GM23248 (cell line): Measurements from ENCODE around the gene RPL13A. TPM values are rescaled to one million over a fixed set of nuclear protein-coding genes. Genes with fewer than 3 reads are reported as not detected.

Source experiments
- DNase-seq: peaks from one replicate; pipeline ENCODE4 v3.0.0-alpha.2; 2015
- H2AFZ ChIP-seq: fragments of 200-600 bp; sonication (generic); 2 replicates; pipeline ENCODE4 v1.6.1; 2016; ENCODE audit warnings: antibody characterized with exemption
- H3F3A ChIP-seq: fragments of 200-600 bp; sonication (generic); 2 replicates; pipeline ENCODE4 v1.6.1; 2016; ENCODE audit warnings: mild to moderate bottlenecking, antibody characterized with exemption, mixed run types; ENCODE audit not compliant: insufficient read depth
- H3K27ac ChIP-seq: fragments of 200-600 bp; sonication (generic); 2 replicates; pipeline ENCODE4 v1.5.1; 2016; ENCODE audit warnings: mild to moderate bottlenecking
- H3K27me3 ChIP-seq: fragments of 200-600 bp; sonication (generic); replicated peaks from 2 replicates; pipeline ENCODE4 v1.6.1; 2016; ENCODE audit warnings: mild to moderate bottlenecking; ENCODE audit not compliant: insufficient read depth
- H3K36me3 ChIP-seq: fragments of 200-600 bp; sonication (generic); 2 replicates; pipeline ENCODE4 v1.6.1; 2016; ENCODE audit warnings: low read depth, mild to moderate bottlenecking
- H3K4me1 ChIP-seq: fragments of 200-600 bp; sonication (generic); 2 replicates; pipeline ENCODE4 v1.6.1; 2016; ENCODE audit warnings: mild to moderate bottlenecking; ENCODE audit not compliant: insufficient read depth
- H3K4me2 ChIP-seq: fragments of 200-600 bp; sonication (generic); one replicate; pipeline ENCODE4 v1.6.1; 2016; ENCODE audit warnings: mild to moderate bottlenecking; ENCODE audit not compliant: unreplicated experiment
- H3K4me3 ChIP-seq: fragments of 200-600 bp; sonication (generic); 2 replicates; pipeline ENCODE4 v1.5.1; 2016; ENCODE audit warnings: mild to moderate bottlenecking
- H3K79me2 ChIP-seq: fragments of 200-600 bp; sonication (generic); 2 replicates; pipeline ENCODE4 v1.6.1; 2016; ENCODE audit warnings: mild to moderate bottlenecking; ENCODE audit not compliant: insufficient read depth
- H3K9ac ChIP-seq: fragments of 200-600 bp; sonication (generic); 2 replicates; pipeline ENCODE4 v1.6.1; 2016; ENCODE audit warnings: mild to moderate bottlenecking
- H3K9me2 ChIP-seq: fragments of 200-600 bp; sonication (generic); 2 replicates; pipeline ENCODE4 v1.6.1; 2016; ENCODE audit warnings: mixed run types, mild to moderate bottlenecking, moderate library complexity; ENCODE audit not compliant: insufficient read depth
- H3K9me3 ChIP-seq: fragments of 200-600 bp; sonication (generic); one replicate; pipeline ENCODE4 v1.6.1; 2017; ENCODE audit warnings: low read depth
- H4K20me1 ChIP-seq: fragments of 200-600 bp; sonication (generic); 2 replicates; pipeline ENCODE4 v1.6.0; 2016; ENCODE audit not compliant: insufficient read depth
- EZH2 ChIP-seq: fragments of 200-600 bp; sonication (generic); IDR thresholded peaks from 2 replicates; pipeline ENCODE4 v1.6.1; 2018; ENCODE audit warnings: antibody characterized with exemption, mild to moderate bottlenecking; ENCODE audit not compliant: insufficient read depth, poor library complexity, severe bottlenecking
- EZH2phosphoT487 ChIP-seq: fragments of 200-600 bp; sonication (generic); IDR thresholded peaks from 2 replicates; pipeline ENCODE4 v1.6.1; 2018; ENCODE audit warnings: antibody characterized with exemption, moderate library complexity, mild to moderate bottlenecking, low read depth; ENCODE audit not compliant: insufficient read depth
- WGBS, 2 experiments: methylation state at CpG; one replicate each; pipeline ENCODE4 v1.1.6; 2015 to 2017; ENCODE audit warnings: low lambda C conversion rate in 2 of 2, low coverage in 1 of 2; ENCODE audit errors: missing lambda C conversion rate in 2 of 2; 5-methylcytosine and 5-hydroxymethylcytosine counted together
- in situ Hi-C: fragments of 300-500 bp; cut with MboI; formaldehyde crosslinking; loops from 2 replicates; pipeline ENCODE4 v1.15.0; 2020
- polyA plus RNA-seq: library from polyadenylated mRNA; unstranded; fragments of >200 nt; fragmentation: Nextera tagmentation; extraction: Ambion mirVana; gene quantifications from 2 replicates; pipeline ENCODE4 v1.2.1, GENCODE V29; 2016
- total RNA-seq: library from RNA; depleted of rRNA; stranded (reverse); fragments of >200 nt; shearing (Covaris generic); gene quantifications from 2 replicates; pipeline ENCODE4 v1.2.3, GENCODE V29; 2014; rRNA removed

The RPL13A gene
- 1,590 and 2,272 TPM in 2 replicates for total RNA-seq
- 893 and 894 TPM in 2 replicates for polyA plus RNA-seq

DNA sequence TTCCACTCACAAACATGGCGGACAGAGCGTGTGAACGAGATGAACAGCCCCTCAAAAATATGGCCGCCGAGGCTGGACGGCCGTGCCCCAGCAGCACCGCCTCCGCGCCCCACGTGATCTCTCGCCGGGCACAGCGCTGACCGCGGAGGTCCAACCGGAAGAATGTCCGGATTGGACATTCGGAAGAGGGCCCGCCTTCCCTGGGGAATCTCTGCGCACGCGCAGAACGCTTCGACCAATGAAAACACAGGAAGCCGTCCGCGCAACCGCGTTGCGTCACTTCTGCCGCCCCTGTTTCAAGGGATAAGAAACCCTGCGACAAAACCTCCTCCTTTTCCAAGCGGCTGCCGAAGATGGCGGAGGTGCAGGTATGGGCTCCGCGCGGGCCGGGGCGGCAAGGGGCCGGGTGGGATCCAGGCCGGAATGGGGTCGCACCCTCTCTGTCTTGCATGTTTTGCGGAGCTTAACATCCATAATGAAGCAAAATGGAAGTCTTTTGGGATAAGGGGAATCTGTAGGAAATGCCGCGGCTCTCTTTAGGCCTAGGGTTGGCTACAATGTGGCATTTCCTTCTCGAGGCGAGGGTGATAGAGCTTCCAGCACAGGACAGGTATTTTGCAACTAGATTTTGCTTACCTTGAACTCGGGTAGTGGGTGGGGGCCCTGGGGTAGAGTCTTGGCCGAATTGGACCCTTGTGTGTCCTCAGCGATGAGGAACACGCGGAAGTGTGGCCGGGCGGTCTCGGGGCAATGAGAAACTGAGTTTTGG, at the start of gene RPL13A:
Gene RPL13A, plus strand, starts transcription at position 332 of the 769 bp plus-strand sequence. Its CDS starts 22 bp downstream, at position 354.
- Histone ChIP-seq H3K79me2 (peaks cover 45% of the 10 kb centered on the region), H3K9me2 (no peaks in the 10 kb centered on the region), H3F3A (peaks cover 42% of the 10 kb centered on the region), H3K27ac (peak within 1 kb of the TSS; percentile 86), H3K9me3 (no peaks in the 10 kb centered on the region), H2AFZ (peak within 1 kb of the TSS; percentile 81), H3K4me3 (peak within 1 kb of the TSS; percentile 92), H3K4me2 (peak within 1 kb of the TSS; percentile 99), H4K20me1 (peaks cover 12% of the 10 kb centered on the region; the same call in 1 of the 2 replicates), H3K27me3 (no peaks in the 10 kb centered on the region), H3K4me1 (peaks cover 7% of the 10 kb centered on the region; the same call in 1 of the 2 replicates), H3K36me3 (peaks cover 35% of the 10 kb centered on the region), H3K9ac (peak within 1 kb of the TSS; percentile 99)
- 1 to 2% methylated on average over 57 of the region's 57 CpGs for WGBS, 2 experiments
- in situ Hi-C loops, result no loop called here
- TF ChIP-seq EZH2 (no peak), EZH2phosphoT487 (no peak)
- peak; percentile 99 for DNase-seq

DNA sequence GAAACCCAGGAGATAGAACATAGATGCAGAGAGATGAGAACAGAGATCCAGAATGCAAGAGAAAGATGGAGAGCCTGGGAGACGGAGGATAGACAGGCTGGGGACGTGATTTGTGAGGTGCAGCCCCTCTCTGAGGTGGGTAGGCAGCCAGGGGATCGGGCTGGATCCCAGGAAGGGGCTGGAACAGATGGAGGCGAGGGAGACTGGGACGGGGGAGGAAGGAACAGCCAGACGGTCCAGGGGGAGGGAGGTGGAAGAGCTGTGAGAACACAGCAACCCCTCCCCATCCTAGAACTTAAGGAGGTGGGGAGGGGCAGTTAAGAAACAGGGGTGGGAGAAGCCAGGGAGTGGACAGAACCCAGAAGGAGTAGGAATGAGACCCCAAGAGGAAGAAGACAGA, 49.1 kb upstream of the RPL13A start:
- 6 to 9% methylated on average over 6 of the region's 6 CpGs for WGBS, 2 experiments
- in situ Hi-C loops, result no loop called here
- H3K27me3 ChIP-seq, result peaks cover 65% of the 10 kb centered on the region

GRCh38 chr19:49439836-49440235, 47.6 kb upstream of the RPL13A start:
- H3K27me3 ChIP-seq, result peaks cover 51% of the 10 kb centered on the region
- H3K4me2 ChIP-seq, result no peak overlapping the region
- no peak overlapping the region for H3K4me3 ChIP-seq
- in situ Hi-C loops, result no loop called here
- 30 to 31% methylated on average over 6 of the region's 6 CpGs for WGBS, 2 experiments
- H3K9me2 ChIP-seq, result no peaks in the 10 kb centered on the region
- DNase-seq, result no peak
- no peaks in the 10 kb centered on the region for H3K9me3 ChIP-seq
- H4K20me1 ChIP-seq, result no peaks in the 10 kb centered on the region
- TF ChIP-seq EZH2 (no peak), EZH2phosphoT487 (no peak)
- H3K27ac ChIP-seq, result no peak overlapping the region
- no peaks in the 10 kb centered on the region for H3K79me2 ChIP-seq
- no peak overlapping the region for H3K9ac ChIP-seq
- peaks cover 8% of the 10 kb centered on the region for H3F3A ChIP-seq
- H3K36me3 ChIP-seq, result no peaks in the 10 kb centered on the region
- H2AFZ ChIP-seq, result no peak overlapping the region
- no peaks in the 10 kb centered on the region for H3K4me1 ChIP-seq

More for the DNA sequence above, 49.1 kb upstream of the RPL13A start:
- Histone ChIP-seq H3F3A (peaks cover 8% of the 10 kb centered on the region), H4K20me1 (no peaks in the 10 kb centered on the region), H2AFZ (no peak overlapping the region), H3K36me3 (no peaks in the 10 kb centered on the region), H3K4me1 (no peaks in the 10 kb centered on the region), H3K9me3 (no peaks in the 10 kb centered on the region), H3K79me2 (no peaks in the 10 kb centered on the region), H3K27ac (no peak overlapping the region), H3K9ac (no peak overlapping the region), H3K9me2 (no peaks in the 10 kb centered on the region), H3K4me3 (no peak overlapping the region), H3K4me2 (no peak overlapping the region)
- TF ChIP-seq EZH2phosphoT487 (no peak), EZH2 (peak; percentile 47)
- no peak for DNase-seq

DNA sequence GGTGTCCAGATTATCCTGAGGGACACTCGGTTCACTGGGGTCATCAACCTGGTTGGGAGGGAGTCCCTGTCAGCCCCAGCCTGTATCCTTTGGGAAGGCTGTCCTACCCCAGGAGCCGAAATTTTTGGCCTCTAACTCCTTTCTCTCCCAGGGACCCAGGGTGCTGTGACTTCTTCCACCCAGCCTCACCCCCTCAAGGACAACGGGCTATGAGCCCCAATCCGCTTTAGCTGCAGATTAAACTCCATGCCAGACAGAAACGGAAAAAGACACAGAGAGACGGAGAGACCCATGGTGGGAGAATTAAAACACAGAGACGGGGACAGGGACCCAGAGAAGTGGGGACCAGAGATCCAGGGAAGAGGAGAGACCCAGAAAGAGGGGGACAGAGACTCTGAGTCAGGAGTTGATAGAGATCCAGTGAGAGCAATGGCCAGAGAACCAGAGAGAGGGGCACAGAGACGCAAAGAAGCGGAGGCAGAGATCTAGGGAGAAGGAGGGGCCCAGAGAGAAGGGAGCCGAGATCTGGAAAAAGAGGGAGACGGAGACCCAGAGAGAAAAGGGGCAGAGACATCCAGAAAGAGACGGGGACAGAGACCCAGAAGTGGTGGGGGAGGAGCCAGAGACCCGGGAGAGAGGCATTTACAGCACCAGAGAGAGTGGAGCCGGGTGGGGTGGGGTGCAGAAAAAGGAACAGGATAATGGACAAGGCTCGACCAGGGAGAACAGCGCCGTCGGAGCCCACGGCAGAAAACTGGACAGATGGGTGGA, 46.8 kb upstream of the RPL13A start:
- Histone ChIP-seq H3K79me2 (no peaks in the 10 kb centered on the region), H4K20me1 (no peaks in the 10 kb centered on the region), H3K9me3 (no peaks in the 10 kb centered on the region), H3K9me2 (no peaks in the 10 kb centered on the region), H3K4me2 (no peak overlapping the region), H3K9ac (no peak overlapping the region), H3K27ac (no peak overlapping the region), H3K4me3 (no peak overlapping the region), H3K4me1 (no peaks in the 10 kb centered on the region), H2AFZ (no peak overlapping the region), H3K27me3 (peaks cover 43% of the 10 kb centered on the region), H3F3A (peaks cover 13% of the 10 kb centered on the region), H3K36me3 (no peaks in the 10 kb centered on the region)
- no peak for DNase-seq
- 0 out of 2 replicates have a peak, but pooled peaks have one; percentile 5 for TF ChIP-seq EZH2phosphoT487
- TF ChIP-seq EZH2, result peak; percentile 91
- WGBS, 2 experiments, result 26 to 31% methylated on average over 18 to 19 of the region's 19 CpGs
- in situ Hi-C loops, result no loop called here
